ENCODE data around the gene MMUT.
"Not testable (repeated sequence)": the region's sequence is repeated elsewhere in the genome, so short reads cannot be mapped to it uniquely, and the experiment has no call there.

MMUT gene

GRCh38 chr6:49416195-49416594 is 46.9 kb downstream of the MMUT start:
- no peak for DNase-seq

DNA sequence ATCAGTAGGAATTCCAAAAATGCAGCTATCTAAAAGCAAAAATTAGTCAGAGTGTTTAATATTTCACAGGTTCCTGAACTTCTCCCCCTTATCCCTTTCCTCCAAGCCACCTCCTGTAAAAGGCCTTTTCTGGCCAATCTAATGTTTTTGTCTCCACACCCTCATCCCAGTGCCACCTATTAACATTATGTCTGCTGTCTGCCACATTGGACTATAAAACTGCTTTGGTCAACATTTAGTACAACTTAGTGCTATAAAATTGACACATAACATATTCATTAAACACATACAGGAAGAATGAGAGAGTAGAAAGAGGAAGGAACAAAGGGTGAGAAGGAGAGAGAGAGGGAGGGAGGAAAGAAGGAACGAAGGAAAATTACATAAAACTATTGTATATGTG is 47.7 kb downstream of the MMUT start:
- DNase-seq = no peak

DNA sequence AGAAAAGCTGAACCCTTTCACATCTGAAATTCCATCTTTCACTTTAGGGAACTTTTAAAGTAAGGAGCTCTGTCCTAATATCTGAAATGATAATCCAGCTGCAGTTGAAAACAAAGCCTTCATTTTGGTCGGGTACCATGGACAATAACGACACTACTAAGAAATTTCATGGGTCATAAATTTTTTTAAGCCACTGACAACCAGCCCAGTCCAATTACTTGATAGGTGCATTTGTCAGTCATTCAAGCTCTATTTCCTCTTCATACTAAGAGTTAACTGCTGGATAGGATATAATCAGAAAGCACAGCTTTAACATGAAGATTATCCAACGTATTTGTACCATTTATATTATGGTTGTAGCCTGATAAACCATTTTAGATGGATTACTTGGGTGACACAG is 52.5 kb downstream of the MMUT start:
- DNase-seq = no peak

GRCh38 chr6:49409951-49410542 is 53.0 kb downstream of the MMUT start:
- peak; percentile 24 for DNase-seq

GRCh38 chr6:49406250-49406970 is 56.6 kb downstream of the MMUT start:
- no peak for DNase-seq

- DNase-seq = no peak
Observed at GRCh38 chr6:49401063-49401462, 62.0 kb downstream of the MMUT start.

DNA sequence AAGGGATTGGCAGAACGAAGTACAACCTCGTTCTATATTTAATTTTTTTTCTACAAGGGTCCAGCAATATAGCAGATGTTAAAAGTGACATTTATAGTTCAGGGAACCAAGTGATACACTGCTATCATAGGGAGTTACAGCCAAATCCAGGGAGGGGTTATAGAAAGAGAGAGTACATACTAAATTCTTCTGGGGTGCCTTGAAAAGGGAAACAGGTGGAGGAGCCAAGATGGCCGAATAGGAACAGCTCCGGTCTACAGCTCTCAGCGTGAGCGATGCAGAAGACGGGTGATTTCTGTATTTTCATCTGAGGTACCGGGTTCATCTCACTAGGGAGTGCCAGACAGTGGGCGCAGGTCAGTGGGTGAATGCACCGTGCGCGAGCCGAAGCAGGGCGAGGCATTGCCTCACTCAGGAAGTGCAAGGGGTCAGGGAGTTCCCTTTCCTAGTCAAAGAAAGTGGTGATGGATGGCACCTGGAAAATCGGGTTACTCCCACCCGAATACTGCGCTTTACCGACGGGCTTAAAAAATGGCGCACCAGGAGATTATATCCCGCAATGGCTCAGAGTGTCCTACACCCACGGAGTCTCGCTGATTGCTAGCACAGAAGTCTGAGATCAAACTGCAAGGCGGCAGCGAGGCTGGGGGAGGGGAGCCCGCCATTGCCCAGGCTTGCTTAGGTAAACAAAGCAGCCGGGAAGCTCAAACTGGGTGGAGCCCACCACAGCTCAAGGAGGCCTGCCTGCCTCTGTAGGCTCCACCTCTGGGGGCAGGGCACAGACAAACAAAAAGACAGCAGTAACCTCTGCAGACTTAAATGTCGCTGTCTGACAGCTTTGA is 76.2 kb downstream of the MMUT start:
- DNase-seq = not testable (repeated sequence)

- no peak for DNase-seq
Observed at GRCh38 chr6:49384904-49385303, 78.1 kb downstream of the MMUT start.

All from KG1 (cell line).